MM.1S (cell line): ENCODE measurements around the gene IL1R1.

Experiments
- DNase-seq: peaks from one replicate; pipeline ENCODE4 v3.0.0-alpha.2; 2015
- H2AFZ ChIP-seq: fragments of 300-600 bp; sonication (generic); 2 replicates; pipeline ENCODE4 v1.6.0; 2016; ENCODE audit warnings: antibody characterized with exemption, low read length
- H3F3A ChIP-seq: fragments of 300-600 bp; sonication (generic); 2 replicates; pipeline ENCODE4 v1.6.1; 2016; ENCODE audit warnings: mild to moderate bottlenecking, antibody characterized with exemption, low read length, moderate library complexity, mixed read lengths; ENCODE audit not compliant: insufficient read depth
- H3K27ac ChIP-seq: fragments of 300-600 bp; sonication (generic); 2 replicates; pipeline ENCODE4 v1.5.1; 2016; ENCODE audit warnings: mild to moderate bottlenecking, low read length
- H3K27me3 ChIP-seq: fragments of 300-600 bp; sonication (generic); replicated peaks from 2 replicates; pipeline ENCODE4 v1.6.0; 2016; ENCODE audit warnings: low read length; ENCODE audit not compliant: insufficient read depth
- H3K36me3 ChIP-seq: fragments of 300-600 bp; sonication (generic); replicated peaks from 2 replicates; pipeline ENCODE4 v1.6.1; 2016; ENCODE audit warnings: mild to moderate bottlenecking, low read length, mixed read lengths; ENCODE audit not compliant: insufficient read depth
- H3K4me1 ChIP-seq: fragments of 300-600 bp; sonication (generic); 2 replicates; pipeline ENCODE4 v1.6.1; 2016; ENCODE audit warnings: low read length, mixed read lengths
- H3K4me2 ChIP-seq: fragments of 300-600 bp; sonication (generic); 2 replicates; pipeline ENCODE4 v1.6.0; 2016; ENCODE audit warnings: low read depth, low read length
- H3K4me3 ChIP-seq: fragments of 300-600 bp; sonication (generic); 2 replicates; pipeline ENCODE4 v1.5.1; 2016; ENCODE audit warnings: low read length, mixed read lengths
- H3K79me2 ChIP-seq: fragments of 300-600 bp; sonication (generic); 2 replicates; pipeline ENCODE4 v1.6.1; 2016; ENCODE audit warnings: mixed run types, low read length, mixed read lengths
- H3K9ac ChIP-seq: fragments of 300-600 bp; sonication (generic); 2 replicates; pipeline ENCODE4 v1.6.1; 2016; ENCODE audit warnings: low read length, mixed read lengths
- H3K9me2 ChIP-seq: fragments of 300-600 bp; sonication (generic); replicated peaks from 2 replicates; pipeline ENCODE4 v1.6.1; 2016; ENCODE audit warnings: mild to moderate bottlenecking, low read length, mixed read lengths; ENCODE audit not compliant: insufficient read depth
- H3K9me3 ChIP-seq: fragments of 300-600 bp; sonication (generic); replicated peaks from 2 replicates; pipeline ENCODE4 v1.6.1; 2016; ENCODE audit warnings: mild to moderate bottlenecking, low read length, mixed read lengths; ENCODE audit not compliant: insufficient read depth
- H4K20me1 ChIP-seq: fragments of 300-600 bp; sonication (generic); 2 replicates; pipeline ENCODE4 v1.6.1; 2016; ENCODE audit warnings: mild to moderate bottlenecking, low read length, moderate library complexity, mixed read lengths; ENCODE audit not compliant: insufficient read depth
- CTCF ChIP-seq: fragments of 300-600 bp; sonication (generic); IDR thresholded peaks from 2 replicates; pipeline ENCODE4 v1.5.1; 2016; ENCODE audit warnings: antibody characterized with exemption, low read length, mixed read lengths
- EZH2 ChIP-seq: fragments of 300-600 bp; sonication (generic); optimal IDR thresholded peaks from 2 replicates; pipeline ENCODE3; 2017; ENCODE audit warnings: low read depth, mild to moderate bottlenecking, antibody characterized with exemption, low read length, mixed read lengths
- EZH2phosphoT487 ChIP-seq: fragments of 300-600 bp; sonication (generic); IDR thresholded peaks from 2 replicates; pipeline ENCODE4 v1.6.1; 2018; ENCODE audit warnings: antibody characterized with exemption, low read length

IL1R1 gene

GRCh38 chr2:102206666-102207341, 64.3 kb downstream of the IL1R1 start:
- H3K4me1 ChIP-seq, result no peaks in the 10 kb centered on the region
- H3K4me2 ChIP-seq, result no peak overlapping the region
- TF ChIP-seq EZH2 (no peak), EZH2phosphoT487 (no peak), CTCF (no peak)
- H3K9me3 ChIP-seq, result no peaks in the 10 kb centered on the region
- no peak overlapping the region for H2AFZ ChIP-seq
- H4K20me1 ChIP-seq, result no peaks in the 10 kb centered on the region
- H3K4me3 ChIP-seq, result no peak overlapping the region
- no peaks in the 10 kb centered on the region for H3K27me3 ChIP-seq
- no peaks in the 10 kb centered on the region for H3K79me2 ChIP-seq
- H3K27ac ChIP-seq, result no peak overlapping the region
- H3K9ac ChIP-seq, result no peak overlapping the region
- no peaks in the 10 kb centered on the region for H3K36me3 ChIP-seq
- no peak for DNase-seq
- H3F3A ChIP-seq, result no peaks in the 10 kb centered on the region
- H3K9me2 ChIP-seq, result no peaks in the 10 kb centered on the region

GRCh38 chr2:102208774-102209173, 66.2 kb downstream of the IL1R1 start:
- no peak for TF ChIP-seq EZH2phosphoT487
- TF ChIP-seq CTCF, result no peak
- no peaks in the 10 kb centered on the region for H3K36me3 ChIP-seq
- H4K20me1 ChIP-seq, result no peaks in the 10 kb centered on the region

GRCh38 chr2:102209474-102209873, 66.9 kb downstream of the IL1R1 start:
- no peak for DNase-seq
- Histone ChIP-seq H3K4me2 (no peak overlapping the region), H3K27me3 (no peaks in the 10 kb centered on the region), H3K36me3 (no peaks in the 10 kb centered on the region), H3K4me3 (no peak overlapping the region), H3K9me2 (no peaks in the 10 kb centered on the region), H3F3A (no peaks in the 10 kb centered on the region), H3K27ac (no peak overlapping the region), H3K9ac (no peak overlapping the region), H2AFZ (no peak overlapping the region), H3K79me2 (no peaks in the 10 kb centered on the region), H3K9me3 (no peaks in the 10 kb centered on the region), H4K20me1 (no peaks in the 10 kb centered on the region), H3K4me1 (no peaks in the 10 kb centered on the region)
- TF ChIP-seq CTCF (no peak), EZH2 (no peak), EZH2phosphoT487 (no peak)

More at GRCh38 chr2:102208774-102209173, 66.2 kb downstream of the IL1R1 start:
- Histone ChIP-seq H3K9me3 (no peaks in the 10 kb centered on the region), H3K4me1 (no peaks in the 10 kb centered on the region), H3K4me2 (no peak overlapping the region), H3K27me3 (no peaks in the 10 kb centered on the region), H3K9me2 (no peaks in the 10 kb centered on the region), H2AFZ (no peak overlapping the region), H3K27ac (no peak overlapping the region), H3K9ac (no peak overlapping the region), H3K4me3 (no peak overlapping the region), H3F3A (no peaks in the 10 kb centered on the region), H3K79me2 (no peaks in the 10 kb centered on the region)
- DNase-seq, result no peak
